Stimulated activated CD4-positive, alpha-beta T cell treated with anti-CD3 and anti-CD28 coated beads, Interleukin-1b, Interleukin-23, amount 100 ng/mL, for 4 hours (primary cell): ENCODE measurements around the gene DUS1L.
A peak's percentile ranks its signal among the peaks of the same experiment; 100 is the strongest.

Experiments
- DNase-seq, 2 donors: peaks; one replicate each; pipeline ENCODE4 v3.0.0-alpha.2; 2020; ENCODE audit warnings: low read depth in 2 of 2

Gene DUS1L

GRCh38 chr17:82100502-82101298, 35.1 kb upstream of the DUS1L start:
- no peak for DNase-seq

DNA sequence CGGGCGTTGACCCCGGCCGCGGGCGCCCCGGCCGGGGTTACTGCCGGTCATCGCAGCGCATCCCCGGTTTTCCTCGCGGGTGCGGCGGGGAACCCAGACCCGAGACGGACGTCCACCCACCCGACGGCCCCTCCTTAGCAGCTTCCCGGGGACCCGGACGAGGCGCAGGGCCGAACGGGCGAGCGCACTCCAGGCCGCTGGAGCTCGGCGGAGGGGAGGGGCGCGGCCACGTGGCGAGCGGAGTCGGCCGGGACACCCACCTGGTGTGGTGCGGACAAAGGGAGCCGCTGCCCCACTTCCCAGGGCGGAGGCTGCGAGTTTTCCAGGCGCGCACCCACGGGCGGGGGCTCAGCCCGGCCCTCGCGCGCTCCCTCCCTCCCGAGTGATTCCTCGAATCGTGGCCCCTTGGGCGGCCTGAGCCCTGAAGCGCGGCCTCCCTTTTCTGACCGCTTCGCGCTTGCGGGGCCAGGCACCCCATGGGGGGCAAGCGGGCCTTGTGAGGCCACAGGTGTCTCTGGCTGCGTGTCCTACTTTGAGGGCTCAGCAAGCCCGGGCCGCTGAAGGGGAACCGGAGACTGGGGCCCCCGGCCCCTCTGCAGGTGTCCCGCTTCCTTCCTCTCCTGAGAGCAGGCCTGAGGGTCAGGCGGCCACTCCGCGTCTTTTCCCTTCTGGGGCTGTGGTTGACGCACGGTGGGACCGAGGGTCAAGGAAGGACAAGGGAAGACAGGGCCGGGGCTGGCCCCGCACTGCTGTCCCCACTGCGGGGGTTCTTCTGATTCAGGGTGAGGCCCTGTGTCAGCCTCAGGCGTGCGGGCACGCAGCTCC, 33.5 kb upstream of the DUS1L start:
- DNase-seq: no peak

- peak; percentile 89 to 96 for DNase-seq
Measured at GRCh38 chr17:82098169-82098938, 32.8 kb upstream of the DUS1L start, which contains the start of gene FASN. TSS of gene FASN (minus strand) at chr17:82098236. CDS start at chr17:82096445, 1,791 bp downstream.

DNA sequence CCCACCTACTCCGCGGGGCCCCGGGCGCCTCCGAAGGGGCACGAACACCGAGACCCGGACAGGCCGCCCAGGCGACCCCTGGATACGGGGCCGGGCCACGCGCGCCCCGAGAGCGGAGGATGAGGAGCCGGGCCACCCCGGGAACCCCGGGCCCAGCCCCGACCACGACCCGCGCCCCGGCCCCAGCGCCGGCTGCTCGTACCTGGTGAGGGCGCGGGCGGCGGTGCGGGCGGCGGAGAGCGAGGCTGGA, 32.2 kb upstream of the DUS1L start:
- DNase-seq: no peak

GRCh38 chr17:82097184-82097918, 31.7 kb upstream of the DUS1L start:
- DNase-seq: peak in 1 of 2 donors; percentile 38

- DNase-seq: no peak
Measured at GRCh38 chr17:82096709-82097183, 31.1 kb upstream of the DUS1L start.

DNA sequence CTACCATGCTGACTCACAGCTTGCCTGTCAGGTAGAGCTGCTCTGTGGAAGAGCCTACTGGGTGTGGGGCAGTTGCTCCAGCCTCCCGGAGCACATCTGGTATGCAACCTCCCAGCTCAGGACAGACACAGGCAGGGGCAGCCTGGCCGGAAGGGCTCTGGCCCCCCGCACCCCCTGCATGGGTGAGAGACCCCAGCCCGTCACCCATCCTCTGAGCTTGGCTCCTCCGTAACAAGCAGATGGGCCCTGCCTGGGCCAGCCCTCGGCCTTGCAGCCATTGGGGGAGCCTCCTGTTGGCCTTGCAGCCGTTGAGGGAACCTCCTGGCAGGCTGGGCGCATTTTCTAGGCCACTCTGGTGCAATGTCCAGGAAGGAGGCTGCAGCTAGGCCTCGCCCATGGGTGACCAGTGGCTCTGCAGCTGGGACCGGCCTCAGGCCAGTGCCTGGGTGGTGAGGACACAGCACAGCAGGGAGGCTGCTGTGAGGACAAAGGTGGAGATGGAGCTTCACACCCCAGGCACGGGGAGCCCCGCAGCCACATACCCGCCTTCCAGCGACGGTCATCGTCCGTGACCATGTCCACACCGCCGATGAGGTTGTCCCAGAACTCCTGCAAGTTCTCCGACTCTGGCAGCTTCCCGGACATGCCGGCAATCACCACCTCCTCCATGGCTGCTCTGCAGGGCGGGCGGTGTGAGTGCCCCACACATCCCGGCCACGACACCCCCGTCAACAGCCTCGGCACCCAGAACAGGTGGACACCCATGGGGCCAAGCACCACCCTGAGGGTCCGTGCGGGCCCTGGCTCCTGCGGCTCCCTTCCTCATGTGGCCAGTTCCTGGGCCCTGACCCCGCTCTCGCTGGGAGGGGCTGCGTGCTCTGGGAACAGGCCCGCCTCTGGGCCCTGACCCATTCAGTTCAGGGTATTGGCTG, 30.4 kb upstream of the DUS1L start:
- DNase-seq: no peak

DNA sequence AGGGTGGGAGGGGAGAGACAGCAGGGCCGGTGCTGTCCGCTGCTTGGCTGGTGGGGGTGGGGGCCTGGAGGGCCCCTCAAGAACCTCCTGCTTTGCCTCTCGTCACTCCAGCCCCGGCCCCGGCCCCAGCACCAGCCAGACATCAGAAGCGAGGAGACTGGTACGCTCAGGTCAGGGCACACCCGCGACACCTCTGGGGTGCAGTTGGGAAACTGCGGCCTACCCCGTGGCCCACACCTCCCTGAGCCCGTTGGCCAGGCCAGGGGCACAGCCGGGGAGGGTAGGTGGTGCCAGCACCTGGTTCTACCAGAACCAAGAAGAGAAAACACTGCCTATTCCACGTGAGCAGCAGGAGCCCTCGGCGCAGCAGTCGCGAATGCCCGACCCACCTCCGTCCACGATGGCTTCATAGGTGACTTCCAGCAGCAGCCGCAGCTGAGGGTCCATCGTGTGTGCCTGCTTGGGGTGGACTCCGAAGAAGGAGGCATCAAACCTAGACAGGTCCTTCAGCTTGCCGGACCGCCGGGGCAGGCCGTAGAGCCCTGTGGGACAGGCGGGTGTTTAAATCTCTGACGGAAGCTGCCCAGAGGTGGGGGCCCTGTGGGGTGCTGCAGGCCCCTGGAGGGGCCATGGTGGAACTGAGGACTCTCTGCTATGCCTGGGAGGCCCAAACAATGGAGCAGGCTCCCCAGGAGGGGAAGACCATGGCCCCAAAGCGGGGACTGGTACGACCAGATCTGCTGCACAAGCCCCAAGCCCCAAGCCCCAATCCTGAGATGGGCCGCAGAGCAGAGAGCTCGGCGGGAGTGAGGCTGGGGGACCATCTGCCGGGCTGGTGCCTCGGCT, 29.6 kb upstream of the DUS1L start:
- no peak for DNase-seq

GRCh38 chr17:82092995-82093751, 27.6 kb upstream of the DUS1L start:
- DNase-seq: no peak

DNA sequence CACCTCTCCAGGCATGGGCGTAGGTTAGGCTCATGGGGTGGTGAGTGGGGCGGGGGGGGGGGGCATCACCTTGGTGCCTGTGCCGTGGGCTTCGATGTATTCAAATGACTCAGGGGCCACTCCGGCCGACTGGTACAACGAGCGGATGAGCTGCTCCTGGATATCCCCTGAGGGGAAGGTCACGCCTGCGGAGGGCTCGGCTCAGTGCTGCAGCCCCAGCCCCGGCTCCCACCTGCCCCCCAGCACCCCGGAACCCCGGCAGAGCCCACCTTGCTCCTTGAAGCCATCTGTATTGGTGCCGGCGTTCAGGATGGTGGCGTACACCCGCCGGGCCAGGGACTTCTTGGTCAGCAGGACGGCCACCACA, 27.0 kb upstream of the DUS1L start:
- no peak for DNase-seq

DNA sequence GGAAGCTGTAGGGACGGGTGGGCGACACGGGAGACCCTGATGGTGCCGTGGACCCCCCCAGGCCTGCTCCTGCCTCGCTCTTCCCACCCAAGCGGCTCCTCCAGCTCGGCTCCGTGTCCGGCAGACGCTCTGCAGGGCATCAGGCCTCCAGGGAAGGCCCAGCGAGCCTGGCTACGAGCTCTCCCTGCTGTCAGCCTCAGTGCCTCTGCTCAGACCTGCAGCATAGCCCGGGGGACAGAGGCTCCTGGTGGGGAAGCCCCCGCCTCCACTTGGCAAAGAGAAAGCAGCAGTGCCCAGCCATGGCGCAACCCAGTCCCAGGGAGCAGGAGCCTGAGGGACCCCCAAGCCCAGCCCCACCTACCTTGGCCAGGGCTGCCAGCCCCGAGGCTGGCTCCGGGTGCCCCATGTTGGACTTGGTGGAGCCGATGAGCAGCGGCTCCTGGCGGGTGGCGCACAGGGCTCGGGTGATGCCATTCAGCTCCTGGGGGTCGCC, 26.5 kb upstream of the DUS1L start:
- DNase-seq: no peak

DNA sequence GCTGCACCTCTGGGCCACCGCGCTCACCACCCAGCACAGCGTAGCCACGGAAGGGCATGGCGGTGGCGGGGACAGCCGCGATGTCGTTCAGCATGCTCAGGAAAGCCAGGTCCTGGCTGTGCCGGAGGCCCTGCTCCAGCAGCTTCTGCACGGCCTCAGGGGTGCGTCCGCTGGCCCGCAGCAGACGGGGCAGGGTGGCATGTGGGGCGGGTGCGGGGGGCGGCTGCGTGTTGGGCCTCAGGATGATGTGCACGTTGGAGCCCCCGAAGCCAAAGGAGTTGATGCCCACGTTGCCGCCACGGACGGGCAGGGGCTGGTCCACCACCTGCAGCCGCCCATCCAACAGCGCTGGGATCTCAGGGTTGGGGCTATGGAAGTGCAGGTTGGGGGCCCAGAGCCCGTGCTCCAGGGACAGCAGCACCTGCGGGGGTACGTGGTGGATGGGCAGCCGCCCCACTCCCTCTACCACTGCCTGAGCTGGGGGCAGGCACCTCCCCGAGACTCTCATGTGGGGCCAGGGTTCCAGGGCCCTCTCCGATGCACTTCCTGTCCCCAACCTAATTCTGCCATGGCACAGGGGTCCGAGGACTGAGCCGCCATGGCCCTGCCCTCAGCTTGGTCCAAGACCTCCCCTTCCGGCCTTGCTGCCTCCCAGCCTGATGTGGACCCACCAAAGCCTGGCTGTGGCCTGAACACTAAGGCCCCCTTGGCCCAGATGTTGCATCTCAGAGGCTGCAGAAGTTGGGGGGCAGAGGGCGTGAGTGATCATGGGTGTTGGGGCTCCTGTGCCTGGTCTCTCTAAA, 25.9 kb upstream of the DUS1L start:
- no peak for DNase-seq

DNA sequence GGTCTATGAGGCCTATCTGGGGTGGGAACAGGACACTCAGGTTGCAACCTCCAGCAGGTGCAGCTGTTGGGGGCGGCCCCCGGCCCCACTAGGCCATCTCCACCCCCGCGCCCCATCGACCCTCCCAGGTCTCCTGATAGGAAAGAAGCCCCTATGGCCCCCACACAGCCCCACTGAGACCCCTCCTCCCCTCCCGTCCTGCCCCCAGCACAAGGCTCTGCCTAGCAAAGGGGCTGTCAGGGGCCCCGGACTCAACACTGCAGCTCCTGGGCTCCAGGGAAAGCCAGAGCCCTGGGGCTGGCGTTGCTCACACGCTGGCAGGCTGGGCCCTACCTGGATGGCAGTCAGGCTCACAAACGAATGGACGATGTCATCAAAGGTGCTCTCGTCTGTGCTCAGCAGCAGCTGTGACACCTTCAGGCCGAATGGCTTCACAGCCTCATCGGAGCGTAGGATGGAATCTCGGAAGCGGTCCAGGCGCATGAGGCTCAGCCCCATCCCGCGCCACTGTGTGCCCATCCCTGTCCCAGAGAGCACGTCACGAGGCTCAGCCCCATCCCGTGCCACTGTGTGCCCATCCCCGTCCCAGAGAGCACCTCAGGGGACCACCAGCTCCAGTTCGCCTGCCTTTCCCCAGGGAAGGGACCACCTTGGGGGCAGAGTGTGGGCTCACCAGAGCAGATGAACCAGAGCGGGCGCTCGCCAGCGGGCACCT, 25.1 kb upstream of the DUS1L start:
- no peak for DNase-seq

GRCh38 chr17:82089723-82090548, 24.3 kb upstream of the DUS1L start:
- no peak for DNase-seq

GRCh38 chr17:82088838-82089722, 23.5 kb upstream of the DUS1L start:
- no peak for DNase-seq
